ENCODE results near the gene ZNF236. TPM values are rescaled to one million over a fixed set of nuclear protein-coding genes. Genes with fewer than 3 reads are reported as not detected.

ZNF236 gene
- total and polyA plus RNA-seq, 2 of the 8 experiments (the other 6 are each of a cell fraction or from before 2014, with no cell fraction given) = 6.7 to 14.5 TPM

DNA sequence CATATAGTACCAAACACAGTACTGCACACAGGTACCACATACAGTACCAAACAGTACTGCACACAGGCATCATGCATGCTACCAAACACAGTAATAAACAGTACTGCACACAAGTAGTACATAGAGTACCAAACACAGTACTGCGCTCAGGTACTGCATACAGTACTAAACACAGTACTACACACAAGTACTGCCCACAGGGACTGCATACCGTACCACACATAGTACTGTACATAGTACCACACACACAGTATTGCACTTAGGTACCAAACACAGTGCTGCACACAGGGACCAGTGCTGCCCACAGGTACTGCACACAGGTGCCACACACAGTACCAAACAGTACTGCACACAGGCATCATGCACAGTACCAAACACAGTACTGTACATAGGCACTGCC is 74.9 kb downstream of the ZNF236 start:
- POLR2A ChIA-PET (ENCODE audit: partially characterized antibody) = no interaction called here
- H3K79me1 ChIP-seq (ENCODE audit: low read depth, low read length) = no peaks in the 10 kb centered on the region
- no peak overlapping the region for H3K9ac ChIP-seq (replicated peaks in 1 of 4; ENCODE audit: extremely low read depth in 1 of 4, low read depth in 3 of 4, low read length in 3 of 4)
- H3K4me2 ChIP-seq (ENCODE audit: insufficient read depth in 1 of 2, low read depth in 2 of 2, low read length in 2 of 2) = no peak overlapping the region
- TF ChIP-seq BRCA1 (IDR thresholded peaks at IDR 0.05; ENCODE audit: low read depth, low read length) (no peak), EZH2 (IDR thresholded peaks at IDR 0.05; ENCODE audit: low read depth, low read length, severe bottlenecking) (no peak), RNF2 (IDR thresholded peaks at IDR 0.05; ENCODE audit: borderline replicate concordance, low read depth, low read length, missing control alignments, poor library complexity, severe bottlenecking) (no peak), CHD1 (IDR thresholded peaks at IDR 0.05; ENCODE audit: low read depth, low read length) (no peak), SP4 (IDR thresholded peaks at IDR 0.05; ENCODE audit: low read length) (no peak), RXRA (IDR thresholded peaks at IDR 0.05; ENCODE audit: insufficient read depth, low read depth, low read length) (no peak), TAF7 (optimal IDR thresholded peaks at IDR 0.05; ENCODE audit: borderline replicate concordance, low read depth, low read length) (no peak), KDM4A (IDR thresholded peaks at IDR 0.05; ENCODE audit: low read depth, low read length, severe bottlenecking) (no peak)
- no peak overlapping the region for H2BK12ac ChIP-seq (ENCODE audit: low read depth, low read length)
- no peak overlapping the region for H2BK120ac ChIP-seq (replicated peaks; ENCODE audit: low read depth, low read length)
- CTCF ChIA-PET (ENCODE audit: partially characterized antibody) = interaction anchor here (0.8 kb wide), 1 partner anchor 86 kb away, joined by 3 read pairs; no protein-coding TSS in a partner anchor
- H3K4me1 ChIP-seq (replicated peaks in 1 of 4; ENCODE audit: control insufficient read depth in 3 of 4, insufficient read depth in 4 of 4, low read length in 3 of 4) = no peaks in the 10 kb centered on the region
- no peak overlapping the region for H2BK15ac ChIP-seq (ENCODE audit: low read length)
- no peak overlapping the region for H2AK5ac ChIP-seq (ENCODE audit: low read depth, low read length)
- H2BK5ac ChIP-seq (ENCODE audit: low read depth, low read length) = no peak overlapping the region
- no peak overlapping the region for H3K4me3 ChIP-seq (ENCODE audit: extremely low read depth in 1 of 4, insufficient read depth in 2 of 4, low read depth in 3 of 4, low read length in 4 of 4)
- no peak overlapping the region for H4K91ac ChIP-seq (replicated peaks; ENCODE audit: insufficient read length, low read length)
- no peak overlapping the region for H3K18ac ChIP-seq (ENCODE audit: extremely low read depth, low read length)
- no peak for DNase-seq (ENCODE audit: low read depth in 1 of 2, low spot score in 2 of 2)
- peaks cover 20 to 42% (median 33%) of the 10 kb centered on the region in 4 experiments; a peak in 7 of 8 replicates for H3K36me3 ChIP-seq (ENCODE audit: control insufficient read depth in 2 of 4, insufficient read depth in 4 of 4, low read length in 3 of 4)
- H3K23me2 ChIP-seq (ENCODE audit: low read depth, low read length) = no peaks in the 10 kb centered on the region
- no peak overlapping the region for H4K5ac ChIP-seq (ENCODE audit: insufficient read length, low read depth, low read length)
- FAIRE-seq = no peak
- H4K20me1 ChIP-seq (replicated peaks in 1 of 2; ENCODE audit: control insufficient read depth in 1 of 2, insufficient read depth in 2 of 2, low read length in 2 of 2) = peaks cover 0 to 7% of the 10 kb centered on the region in 2 experiments
- H4K8ac ChIP-seq (ENCODE audit: extremely low read depth, insufficient read depth, low read length) = no peak overlapping the region
- peaks cover 11 to 17% of the 10 kb centered on the region in 2 experiments; a peak in 3 of 4 replicates for H3K9me3 ChIP-seq (ENCODE audit: insufficient read depth in 2 of 2, low read depth in 1 of 2, low read length in 1 of 2)
- no peak overlapping the region for H3K4ac ChIP-seq (replicated peaks; ENCODE audit: insufficient read length, low read depth, low read length)
- H3K14ac ChIP-seq (ENCODE audit: insufficient read length) = no peak overlapping the region
- H3K27ac ChIP-seq (ENCODE audit: low read depth, low read length) = no peak overlapping the region
- no peak overlapping the region for H2BK20ac ChIP-seq (ENCODE audit: low read length)
- no peaks in the 10 kb centered on the region for H3K27me3 ChIP-seq (replicated peaks in 1 of 4; ENCODE audit: control insufficient read depth in 3 of 4, extremely low read depth in 1 of 4, insufficient read depth in 3 of 4, low read length in 3 of 4)
- no peak overlapping the region for H3K23ac ChIP-seq (ENCODE audit: insufficient read length)
- H3K79me2 ChIP-seq (ENCODE audit: control insufficient read depth in 1 of 2, insufficient read depth in 2 of 2, low read length in 2 of 2) = no peaks in the 10 kb centered on the region
- no peak overlapping the region for H3K56ac ChIP-seq (replicated peaks; ENCODE audit: insufficient read length, low read depth, low read length)
- no peak overlapping the region for H2AFZ ChIP-seq (ENCODE audit: low read length)
- WGBS, 2 experiments (ENCODE audit: extremely low coverage in 1 of 2, insufficient coverage in 1 of 2, insufficient read length in 1 of 2, insufficient replicate concordance in 2 of 2, low coverage in 1 of 2, low lambda C conversion rate in 2 of 2, missing lambda C conversion rate in 1 of 2) = 92% methylated on average over 2 of the region's 2 CpGs; no CpG with 5 or more reads in 1 of the 2 experiments

All from H1 (cell line).